ENCODE results near the gene HIVEP3.

The HIVEP3 gene

GRCh38 chr1:41673806-41674205, 244.9 kb downstream of the HIVEP3 start:
- WGBS, 2 donors (ENCODE audit: extremely low coverage in 2 of 2, insufficient read length in 2 of 2, insufficient replicate concordance in 1 of 2), result no CpG with 5 or more reads among the region's 9 CpGs
- no peak overlapping the region for H2BK120ac ChIP-seq (ENCODE audit: low read depth, low read length)
- H3K4me1 ChIP-seq (ENCODE audit: control insufficient read depth in 2 of 2, insufficient read depth in 1 of 2, low read depth in 1 of 2, low read length in 2 of 2), result peaks cover 5 to 10% of the 10 kb centered on the region in 2 donors
- no peak overlapping the region for H3K27ac ChIP-seq (replicated peaks; ENCODE audit: low read length)
- H2AFZ ChIP-seq (ENCODE audit: low read length), result no peak overlapping the region
- H3K9me3 ChIP-seq (replicated peaks in 1 of 2; ENCODE audit: control insufficient read depth in 2 of 2, insufficient read depth in 1 of 2, low read depth in 1 of 2, low read length in 2 of 2), result peaks cover 0 to 1% of the 10 kb centered on the region in 2 donors
- H3K14ac ChIP-seq (ENCODE audit: low read length), result no peak overlapping the region
- H3K79me1 ChIP-seq (ENCODE audit: low read depth, low read length), result no peaks in the 10 kb centered on the region
- no peak overlapping the region for H2BK12ac ChIP-seq (ENCODE audit: low read length)
- no peak overlapping the region for H3K9ac ChIP-seq (ENCODE audit: low read depth, low read length, poor library complexity)
- no peak overlapping the region for H2BK15ac ChIP-seq (ENCODE audit: low read length)
- H3K4me3 ChIP-seq (ENCODE audit: low read length in 2 of 2), result no peak overlapping the region
- H2BK5ac ChIP-seq (ENCODE audit: low read length), result no peak overlapping the region
- no peak overlapping the region for H3K4me2 ChIP-seq (ENCODE audit: insufficient read depth, low read length, poor library complexity, severe bottlenecking)
- H3K27me3 ChIP-seq (ENCODE audit: control insufficient read depth in 3 of 3, insufficient read depth in 3 of 3, low read depth in 1 of 3, low read length in 3 of 3), result peaks cover 0 to 11% (median 0%) of the 10 kb centered on the region in 3 experiments
- H4K91ac ChIP-seq (ENCODE audit: low read depth, low read length, poor library complexity), result no peak overlapping the region
- no peak overlapping the region for H2AK5ac ChIP-seq (ENCODE audit: low read depth, low read length)
- H3K18ac ChIP-seq (ENCODE audit: low read length), result no peak overlapping the region
- DNase-seq (ENCODE audit: low spot score), result no peak
- H3K36me3 ChIP-seq (replicated peaks in 1 of 2; ENCODE audit: control insufficient read depth in 2 of 2, insufficient read depth in 2 of 2, low read length in 2 of 2), result no peaks in the 10 kb centered on the region
- no peak overlapping the region for H3K4ac ChIP-seq (ENCODE audit: low read length)
- no peak overlapping the region for H3K23ac ChIP-seq (ENCODE audit: low read depth, low read length, poor library complexity)
- H4K8ac ChIP-seq (ENCODE audit: low read depth, low read length), result no peak overlapping the region

- no peak overlapping the region for H2AK5ac ChIP-seq (ENCODE audit: low read depth, low read length)
- no peak overlapping the region for H4K8ac ChIP-seq (ENCODE audit: low read depth, low read length)
- no peak overlapping the region for H2AFZ ChIP-seq (ENCODE audit: low read length)
- H3K36me3 ChIP-seq (replicated peaks in 1 of 2; ENCODE audit: control insufficient read depth in 2 of 2, insufficient read depth in 2 of 2, low read length in 2 of 2), result no peaks in the 10 kb centered on the region
- H3K14ac ChIP-seq (ENCODE audit: low read length), result no peak overlapping the region
- H3K27me3 ChIP-seq (ENCODE audit: control insufficient read depth in 3 of 3, insufficient read depth in 3 of 3, low read depth in 1 of 3, low read length in 3 of 3), result peaks cover 0 to 11% (median 0%) of the 10 kb centered on the region in 3 experiments
- H3K4me2 ChIP-seq (ENCODE audit: insufficient read depth, low read length, poor library complexity, severe bottlenecking), result no peak overlapping the region
- H2BK15ac ChIP-seq (ENCODE audit: low read length), result no peak overlapping the region
- no peak overlapping the region for H2BK5ac ChIP-seq (ENCODE audit: low read length)
- no peak overlapping the region for H2BK12ac ChIP-seq (ENCODE audit: low read length)
- H3K4me1 ChIP-seq (ENCODE audit: control insufficient read depth in 2 of 2, insufficient read depth in 1 of 2, low read depth in 1 of 2, low read length in 2 of 2), result peaks cover 6 to 9% of the 10 kb centered on the region in 2 donors
- H3K4ac ChIP-seq (ENCODE audit: low read length), result no peak overlapping the region
- H3K4me3 ChIP-seq (ENCODE audit: low read length in 2 of 2), result no peak overlapping the region
- H3K23ac ChIP-seq (ENCODE audit: low read depth, low read length, poor library complexity), result no peak overlapping the region
- no peak overlapping the region for H3K27ac ChIP-seq (replicated peaks; ENCODE audit: low read length)
- H4K91ac ChIP-seq (ENCODE audit: low read depth, low read length, poor library complexity), result no peak overlapping the region
- H2BK120ac ChIP-seq (ENCODE audit: low read depth, low read length), result no peak overlapping the region
- WGBS, 2 donors (ENCODE audit: extremely low coverage in 2 of 2, insufficient read length in 2 of 2, insufficient replicate concordance in 1 of 2), result no CpG with 5 or more reads among the region's 4 CpGs
- peaks cover 0 to 1% of the 10 kb centered on the region in 2 donors for H3K9me3 ChIP-seq (replicated peaks in 1 of 2; ENCODE audit: control insufficient read depth in 2 of 2, insufficient read depth in 1 of 2, low read depth in 1 of 2, low read length in 2 of 2)
- no peak overlapping the region for H3K18ac ChIP-seq (ENCODE audit: low read length)
- DNase-seq (ENCODE audit: low spot score), result no peak
- no peaks in the 10 kb centered on the region for H3K79me1 ChIP-seq (ENCODE audit: low read depth, low read length)
- no peak overlapping the region for H3K9ac ChIP-seq (ENCODE audit: low read depth, low read length, poor library complexity)
These were observed 245.3 kb downstream of the HIVEP3 start for GRCh38 chr1:41673378-41673777.

DNA sequence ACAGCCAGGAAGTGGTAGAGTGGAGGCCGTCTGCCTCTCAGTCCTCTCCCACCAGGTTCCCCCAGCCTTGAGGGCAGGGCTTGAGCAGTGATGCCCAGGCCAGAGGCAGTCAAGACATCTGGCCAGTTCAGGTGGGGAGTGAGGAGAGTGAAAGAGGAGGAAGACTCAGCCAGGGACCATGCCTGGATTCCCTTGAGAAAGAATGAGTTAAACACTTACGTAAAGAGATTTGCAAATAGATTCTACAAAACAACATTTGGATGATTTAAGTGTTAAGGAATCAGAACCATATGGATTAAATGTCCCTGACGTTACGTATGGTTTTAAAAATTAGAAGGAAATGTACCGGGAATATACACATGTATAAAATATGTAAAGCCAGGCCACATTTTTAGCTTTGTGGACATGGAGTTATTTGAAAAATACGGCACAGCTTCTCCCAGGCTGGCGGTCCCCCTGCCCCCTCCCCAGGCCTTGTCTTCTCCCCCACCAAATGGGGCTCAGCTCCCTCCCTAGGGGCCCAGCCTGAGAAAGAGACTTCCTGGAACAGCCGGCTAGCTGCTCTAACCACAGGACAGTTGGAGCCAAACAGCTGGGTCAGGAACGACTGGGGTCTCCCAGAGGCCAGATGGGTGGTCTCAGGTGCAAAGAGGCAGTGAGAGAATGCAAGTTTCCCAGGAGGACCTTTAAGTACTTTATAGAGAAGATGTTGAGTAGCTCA, 245.9 kb downstream of the HIVEP3 start:
- Histone ChIP-seq H2BK5ac (ENCODE audit: low read length) (no peak overlapping the region), H2BK120ac (ENCODE audit: low read depth, low read length) (no peak overlapping the region), H4K91ac (ENCODE audit: low read depth, low read length, poor library complexity) (no peak overlapping the region), H3K27me3 (ENCODE audit: control insufficient read depth in 3 of 3, insufficient read depth in 3 of 3, low read depth in 1 of 3, low read length in 3 of 3) (peaks cover 0 to 11% (median 0%) of the 10 kb centered on the region in 3 experiments), H3K36me3 (replicated peaks in 1 of 2; ENCODE audit: control insufficient read depth in 2 of 2, insufficient read depth in 2 of 2, low read length in 2 of 2) (no peaks in the 10 kb centered on the region), H2AFZ (ENCODE audit: low read length) (no peak overlapping the region), H2BK12ac (ENCODE audit: low read length) (no peak overlapping the region), H3K14ac (ENCODE audit: low read length) (no peak overlapping the region), H3K4me1 (ENCODE audit: control insufficient read depth in 2 of 2, insufficient read depth in 1 of 2, low read depth in 1 of 2, low read length in 2 of 2) (peaks cover 7 to 10% of the 10 kb centered on the region in 2 donors), H2BK15ac (ENCODE audit: low read length) (no peak overlapping the region), H3K4me2 (ENCODE audit: insufficient read depth, low read length, poor library complexity, severe bottlenecking) (no peak overlapping the region), H3K9ac (ENCODE audit: low read depth, low read length, poor library complexity) (no peak overlapping the region), H3K4me3 (ENCODE audit: low read length in 2 of 2) (no peak overlapping the region), H3K27ac (replicated peaks; ENCODE audit: low read length) (no peak overlapping the region), H3K18ac (ENCODE audit: low read length) (no peak overlapping the region), H2AK5ac (ENCODE audit: low read depth, low read length) (no peak overlapping the region), H4K8ac (ENCODE audit: low read depth, low read length) (no peak overlapping the region), H3K23ac (ENCODE audit: low read depth, low read length, poor library complexity) (no peak overlapping the region), H3K79me1 (ENCODE audit: low read depth, low read length) (no peaks in the 10 kb centered on the region), H3K4ac (ENCODE audit: low read length) (no peak overlapping the region), H3K9me3 (replicated peaks in 1 of 2; ENCODE audit: control insufficient read depth in 2 of 2, insufficient read depth in 1 of 2, low read depth in 1 of 2, low read length in 2 of 2) (peaks cover 0 to 1% of the 10 kb centered on the region in 2 donors)
- WGBS, 2 donors (ENCODE audit: extremely low coverage in 2 of 2, insufficient read length in 2 of 2, insufficient replicate concordance in 1 of 2), result no CpG with 5 or more reads among the region's 9 CpGs
- no peak for DNase-seq (ENCODE audit: low spot score)

- no CpG with 5 or more reads among the region's 4 CpGs for WGBS, 2 donors (ENCODE audit: extremely low coverage in 2 of 2, insufficient read length in 2 of 2, insufficient replicate concordance in 1 of 2)
- H2AFZ ChIP-seq (ENCODE audit: low read length), result no peak overlapping the region
- DNase-seq (ENCODE audit: low spot score), result no peak
- peaks cover 7 to 14% of the 10 kb centered on the region in 2 donors for H3K4me1 ChIP-seq (ENCODE audit: control insufficient read depth in 2 of 2, insufficient read depth in 1 of 2, low read depth in 1 of 2, low read length in 2 of 2)
- H3K79me1 ChIP-seq (ENCODE audit: low read depth, low read length), result no peaks in the 10 kb centered on the region
- no peaks in the 10 kb centered on the region for H3K36me3 ChIP-seq (replicated peaks in 1 of 2; ENCODE audit: control insufficient read depth in 2 of 2, insufficient read depth in 2 of 2, low read length in 2 of 2)
- H4K8ac ChIP-seq (ENCODE audit: low read depth, low read length), result no peak overlapping the region
- H3K9me3 ChIP-seq (replicated peaks in 1 of 2; ENCODE audit: control insufficient read depth in 2 of 2, insufficient read depth in 1 of 2, low read depth in 1 of 2, low read length in 2 of 2), result peaks cover 0 to 1% of the 10 kb centered on the region in 2 donors
- H3K4ac ChIP-seq (ENCODE audit: low read length), result no peak overlapping the region
- peaks cover 0 to 11% (median 0%) of the 10 kb centered on the region in 3 experiments for H3K27me3 ChIP-seq (ENCODE audit: control insufficient read depth in 3 of 3, insufficient read depth in 3 of 3, low read depth in 1 of 3, low read length in 3 of 3)
- no peak overlapping the region for H2BK120ac ChIP-seq (ENCODE audit: low read depth, low read length)
- H3K4me3 ChIP-seq (ENCODE audit: low read length in 2 of 2), result no peak overlapping the region
- H2BK15ac ChIP-seq (ENCODE audit: low read length), result no peak overlapping the region
- H3K18ac ChIP-seq (ENCODE audit: low read length), result no peak overlapping the region
- no peak overlapping the region for H3K27ac ChIP-seq (replicated peaks; ENCODE audit: low read length)
- H4K91ac ChIP-seq (ENCODE audit: low read depth, low read length, poor library complexity), result no peak overlapping the region
- H3K9ac ChIP-seq (ENCODE audit: low read depth, low read length, poor library complexity), result no peak overlapping the region
- H2BK12ac ChIP-seq (ENCODE audit: low read length), result no peak overlapping the region
- H3K4me2 ChIP-seq (ENCODE audit: insufficient read depth, low read length, poor library complexity, severe bottlenecking), result no peak overlapping the region
- no peak overlapping the region for H2BK5ac ChIP-seq (ENCODE audit: low read length)
- H2AK5ac ChIP-seq (ENCODE audit: low read depth, low read length), result no peak overlapping the region
- H3K14ac ChIP-seq (ENCODE audit: low read length), result no peak overlapping the region
- no peak overlapping the region for H3K23ac ChIP-seq (ENCODE audit: low read depth, low read length, poor library complexity)
These were observed 246.5 kb downstream of the HIVEP3 start for GRCh38 chr1:41672173-41672572.
